HepG2 (cell line): ENCODE data around the gene CHST3. TPM values are rescaled to one million over a fixed set of nuclear protein-coding genes. Genes with fewer than 3 reads are reported as not detected.

ENCODE experiments used
- GABPA ChIP-seq, 2 experiments: IDR thresholded peaks; 2 replicates each; pipeline ENCODE4 v1.6.1; 2011 to 2016; ENCODE audit warnings: low read depth in 2 of 2, low read length in 1 of 2, missing biosample characterization in 1 of 2, missing genetic modification characterization in 1 of 2
- JUND ChIP-seq: sonication (generic); formaldehyde crosslinking; IDR thresholded peaks from 2 replicates; pipeline ENCODE4 v1.8.0; 2022; ENCODE audit warnings: mild to moderate bottlenecking, missing genetic modification reagents
- KLF11 ChIP-seq: IDR thresholded peaks from 2 replicates; pipeline ENCODE4 v1.6.1; 2016; ENCODE audit warnings: missing compliant biosample characterization
- SRSF9 ChIP-seq: fragments of 200-400 bp; formaldehyde crosslinking; IDR thresholded peaks from 2 replicates; pipeline ENCODE4 v1.6.1; 2018; ENCODE audit warnings: borderline replicate concordance, mild to moderate bottlenecking, low read depth, low read length; ENCODE audit not compliant: insufficient read depth, poor library complexity, severe bottlenecking
- ZBTB8A ChIP-seq: sonication (generic); formaldehyde crosslinking; IDR thresholded peaks from 2 replicates; pipeline ENCODE4 v1.4.0; 2020; ENCODE audit warnings: mild to moderate bottlenecking, low read depth, missing genetic modification reagents, borderline replicate concordance
- ZNF44 ChIP-seq: sonication (generic); formaldehyde crosslinking; IDR thresholded peaks from 2 replicates; pipeline ENCODE4 v1.5.1; 2020; ENCODE audit warnings: mild to moderate bottlenecking, missing genetic modification reagents
- polyA plus RNA-seq, 8 experiments: library from polyadenylated mRNA; depleted of rRNA in 3 of 8; stranded (reverse) in 7 of 8; unstranded in 1 of 8; fragments of >200 nt; fragmentation: Illumina TruSeq in 4 of 8; extraction: Trizol in 4 of 8; gene quantifications; 2 replicates each; pipeline versions ENCODE4 v1.2.1 to v1.2.3, GENCODE V29; 2011 to 2016; ENCODE audit warnings: low read depth in 4 of 8, missing spikeins in 1 of 8, mixed read lengths in 1 of 8; ENCODE audit not compliant: insufficient read depth in 1 of 8
- total RNA-seq, 5 experiments: library from RNA; depleted of rRNA; stranded (reverse); fragments of >200 nt; fragmentation: Illumina TruSeq; extraction: Trizol; gene quantifications; 2 replicates each; pipeline ENCODE4 v1.2.3, GENCODE V29; 2016; ENCODE audit warnings: low read depth in 1 of 5
- TF ChIP-seq, protein P1 (sequence below): sonication (generic); formaldehyde crosslinking; IDR thresholded peaks from 2 replicates; pipeline ENCODE4 v1.4.0; 2020; ENCODE audit warnings: missing genetic modification reagents, borderline replicate concordance
- TF ChIP-seq, protein P2 (sequence below): sonication (generic); formaldehyde crosslinking; IDR thresholded peaks from 2 replicates; pipeline ENCODE4 v1.9.0; 2021; ENCODE audit warnings: missing genetic modification reagents, borderline replicate concordance

CHST3 gene
- total and polyA plus RNA-seq, 2 of the 13 experiments (the other 11 are each of a cell fraction or from before 2014, with no cell fraction given): 7.2 to 18.7 TPM

DNA sequence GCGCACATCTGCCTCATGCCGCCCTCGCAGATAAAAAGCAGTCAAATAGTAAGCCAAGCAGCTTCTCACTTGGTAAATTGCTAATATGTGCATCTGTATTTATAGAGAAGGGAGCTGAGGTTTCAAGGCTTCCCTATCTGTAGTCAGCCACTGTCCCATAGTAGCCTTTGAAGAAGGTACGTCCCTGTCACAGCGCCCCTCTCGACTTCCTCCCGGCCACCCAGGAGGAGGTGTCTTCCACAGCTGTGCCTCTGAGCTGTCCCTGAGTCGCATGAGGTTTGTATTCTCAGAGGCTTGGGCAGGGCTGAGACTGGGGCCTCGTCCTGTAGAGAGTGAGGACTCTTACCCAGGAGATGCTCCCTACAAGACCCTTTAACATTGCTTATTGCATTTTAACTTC lies 75.2 kb downstream of the CHST3 start (continued):
- TF ChIP-seq, protein P1, sequence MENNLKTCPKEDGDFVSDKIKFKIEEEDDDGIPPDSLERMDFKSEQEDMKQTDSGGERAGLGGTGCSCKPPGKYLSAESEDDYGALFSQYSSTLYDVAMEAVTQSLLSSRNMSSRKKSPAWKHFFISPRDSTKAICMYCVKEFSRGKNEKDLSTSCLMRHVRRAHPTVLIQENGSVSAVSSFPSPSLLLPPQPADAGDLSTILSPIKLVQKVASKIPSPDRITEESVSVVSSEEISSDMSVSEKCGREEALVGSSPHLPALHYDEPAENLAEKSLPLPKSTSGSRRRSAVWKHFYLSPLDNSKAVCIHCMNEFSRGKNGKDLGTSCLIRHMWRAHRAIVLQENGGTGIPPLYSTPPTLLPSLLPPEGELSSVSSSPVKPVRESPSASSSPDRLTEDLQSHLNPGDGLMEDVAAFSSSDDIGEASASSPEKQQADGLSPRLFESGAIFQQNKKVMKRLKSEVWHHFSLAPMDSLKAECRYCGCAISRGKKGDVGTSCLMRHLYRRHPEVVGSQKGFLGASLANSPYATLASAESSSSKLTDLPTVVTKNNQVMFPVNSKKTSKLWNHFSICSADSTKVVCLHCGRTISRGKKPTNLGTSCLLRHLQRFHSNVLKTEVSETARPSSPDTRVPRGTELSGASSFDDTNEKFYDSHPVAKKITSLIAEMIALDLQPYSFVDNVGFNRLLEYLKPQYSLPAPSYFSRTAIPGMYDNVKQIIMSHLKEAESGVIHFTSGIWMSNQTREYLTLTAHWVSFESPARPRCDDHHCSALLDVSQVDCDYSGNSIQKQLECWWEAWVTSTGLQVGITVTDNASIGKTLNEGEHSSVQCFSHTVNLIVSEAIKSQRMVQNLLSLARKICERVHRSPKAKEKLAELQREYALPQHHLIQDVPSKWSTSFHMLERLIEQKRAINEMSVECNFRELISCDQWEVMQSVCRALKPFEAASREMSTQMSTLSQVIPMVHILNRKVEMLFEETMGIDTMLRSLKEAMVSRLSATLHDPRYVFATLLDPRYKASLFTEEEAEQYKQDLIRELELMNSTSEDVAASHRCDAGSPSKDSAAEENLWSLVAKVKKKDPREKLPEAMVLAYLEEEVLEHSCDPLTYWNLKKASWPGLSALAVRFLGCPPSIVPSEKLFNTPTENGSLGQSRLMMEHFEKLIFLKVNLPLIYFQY (CRISPR knock-in tag): no peak
- TF ChIP-seq ZNF44 (CRISPR knock-in tag) (no peak), GABPA (IDR thresholded peaks at IDR 0.05; ENCODE audit: low read depth, low read length) (no peak), GABPA (CRISPR knock-in tag; IDR thresholded peaks at IDR 0.05; ENCODE audit: low read depth) (no peak), SRSF9 (no peak), ZBTB8A (CRISPR knock-in tag) (no peak), JUND (CRISPR knock-in tag) (no peak), KLF11 (CRISPR knock-in tag) (no peak)
- TF ChIP-seq, protein P2, sequence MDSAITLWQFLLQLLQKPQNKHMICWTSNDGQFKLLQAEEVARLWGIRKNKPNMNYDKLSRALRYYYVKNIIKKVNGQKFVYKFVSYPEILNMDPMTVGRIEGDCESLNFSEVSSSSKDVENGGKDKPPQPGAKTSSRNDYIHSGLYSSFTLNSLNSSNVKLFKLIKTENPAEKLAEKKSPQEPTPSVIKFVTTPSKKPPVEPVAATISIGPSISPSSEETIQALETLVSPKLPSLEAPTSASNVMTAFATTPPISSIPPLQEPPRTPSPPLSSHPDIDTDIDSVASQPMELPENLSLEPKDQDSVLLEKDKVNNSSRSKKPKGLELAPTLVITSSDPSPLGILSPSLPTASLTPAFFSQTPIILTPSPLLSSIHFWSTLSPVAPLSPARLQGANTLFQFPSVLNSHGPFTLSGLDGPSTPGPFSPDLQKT (CRISPR knock-in tag): no peak
